Right atrium auricular region (tissue), 2 donors: ENCODE data around the gene CNTFR. TPM values are rescaled to one million over a fixed set of nuclear protein-coding genes. Genes with fewer than 3 reads are reported as not detected.
"Not testable (repeated sequence)": the region's sequence is repeated elsewhere in the genome, so short reads cannot be mapped to it uniquely, and the experiment has no call there.

Experiments
- DNase-seq: peaks from one replicate; pipeline ENCODE4 v3.0.0-alpha.2; 2019; ENCODE audit warnings: low spot score
- H3K27ac ChIP-seq, 2 donors: fragments of 200-600 bp; sonication (generic); 1 replicate in 1 of 2; 2 replicates in 1 of 2; pipeline ENCODE4 v1.5.1; 2016 to 2019
- H3K27me3 ChIP-seq, 2 donors: fragments of 200-600 bp; sonication (generic); one replicate each; pipeline versions ENCODE4 v1.5.1 to v1.6.0; 2017 to 2019
- H3K36me3 ChIP-seq: fragments of 200-600 bp; sonication (generic); one replicate; pipeline ENCODE4 v1.5.1; 2016
- H3K4me1 ChIP-seq, 2 donors: fragments of 200-600 bp; sonication (generic); one replicate each; pipeline versions ENCODE4 v1.5.1 to v1.6.0; 2017 to 2019
- H3K4me3 ChIP-seq, 2 donors: fragments of 200-600 bp; sonication (generic); 1 replicate in 1 of 2; 2 replicates in 1 of 2; pipeline ENCODE4 v1.5.1; 2017 to 2019; ENCODE audit warnings: mild to moderate bottlenecking in 1 of 2, moderate library complexity in 1 of 2
- H3K9me3 ChIP-seq, 2 donors: fragments of 200-600 bp; sonication (generic); one replicate each; pipeline ENCODE4 v1.5.1; 2019
- total RNA-seq, 2 donors: library from RNA; depleted of rRNA; stranded (reverse); fragments of >200 nt; gene quantifications; one replicate each; pipeline ENCODE4 v1.1.0, GENCODE V29; 2016
- TF ChIP-seq, protein P1 (sequence below), 2 donors: fragments of 200-600 bp; sonication (generic); IDR thresholded peaks; one replicate each; pipeline ENCODE4 v1.5.1; 2019; ENCODE audit warnings: antibody characterized with exemption in 2 of 2

Gene CNTFR
- total RNA-seq, 2 donors from 2014 or later = 6.6 to 23.3 TPM

DNA sequence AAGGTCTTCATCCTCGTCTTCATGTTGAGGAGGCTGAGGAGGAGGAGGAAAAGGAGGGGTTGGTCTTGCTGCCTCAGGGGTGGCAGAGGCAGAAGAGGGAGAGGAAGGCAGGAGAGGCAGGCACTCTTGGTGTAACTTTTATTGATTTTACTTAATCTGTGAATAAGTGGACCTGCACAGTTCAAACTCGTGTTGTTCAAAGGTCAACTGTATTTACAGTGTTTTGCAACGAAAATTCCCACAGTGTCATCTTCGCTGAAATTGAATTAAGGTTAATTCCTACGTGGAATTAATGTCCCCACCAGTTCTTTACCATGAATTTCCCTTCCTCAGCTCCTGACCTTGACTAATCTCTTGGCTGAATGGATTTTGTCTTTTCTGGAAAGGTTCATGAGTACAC is 45.5 kb downstream of the CNTFR start:
- Histone ChIP-seq H3K27ac (no peak overlapping the region), H3K27me3 (no peaks in the 10 kb centered on the region), H3K4me3 (no peak overlapping the region), H3K9me3 (no peaks in the 10 kb centered on the region), H3K36me3 (no peaks in the 10 kb centered on the region), H3K4me1 (no peaks in the 10 kb centered on the region)
- no peak for DNase-seq
- TF ChIP-seq, protein P1, sequence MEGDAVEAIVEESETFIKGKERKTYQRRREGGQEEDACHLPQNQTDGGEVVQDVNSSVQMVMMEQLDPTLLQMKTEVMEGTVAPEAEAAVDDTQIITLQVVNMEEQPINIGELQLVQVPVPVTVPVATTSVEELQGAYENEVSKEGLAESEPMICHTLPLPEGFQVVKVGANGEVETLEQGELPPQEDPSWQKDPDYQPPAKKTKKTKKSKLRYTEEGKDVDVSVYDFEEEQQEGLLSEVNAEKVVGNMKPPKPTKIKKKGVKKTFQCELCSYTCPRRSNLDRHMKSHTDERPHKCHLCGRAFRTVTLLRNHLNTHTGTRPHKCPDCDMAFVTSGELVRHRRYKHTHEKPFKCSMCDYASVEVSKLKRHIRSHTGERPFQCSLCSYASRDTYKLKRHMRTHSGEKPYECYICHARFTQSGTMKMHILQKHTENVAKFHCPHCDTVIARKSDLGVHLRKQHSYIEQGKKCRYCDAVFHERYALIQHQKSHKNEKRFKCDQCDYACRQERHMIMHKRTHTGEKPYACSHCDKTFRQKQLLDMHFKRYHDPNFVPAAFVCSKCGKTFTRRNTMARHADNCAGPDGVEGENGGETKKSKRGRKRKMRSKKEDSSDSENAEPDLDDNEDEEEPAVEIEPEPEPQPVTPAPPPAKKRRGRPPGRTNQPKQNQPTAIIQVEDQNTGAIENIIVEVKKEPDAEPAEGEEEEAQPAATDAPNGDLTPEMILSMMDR (IDR thresholded peaks at IDR 0.05) = no peak

DNA sequence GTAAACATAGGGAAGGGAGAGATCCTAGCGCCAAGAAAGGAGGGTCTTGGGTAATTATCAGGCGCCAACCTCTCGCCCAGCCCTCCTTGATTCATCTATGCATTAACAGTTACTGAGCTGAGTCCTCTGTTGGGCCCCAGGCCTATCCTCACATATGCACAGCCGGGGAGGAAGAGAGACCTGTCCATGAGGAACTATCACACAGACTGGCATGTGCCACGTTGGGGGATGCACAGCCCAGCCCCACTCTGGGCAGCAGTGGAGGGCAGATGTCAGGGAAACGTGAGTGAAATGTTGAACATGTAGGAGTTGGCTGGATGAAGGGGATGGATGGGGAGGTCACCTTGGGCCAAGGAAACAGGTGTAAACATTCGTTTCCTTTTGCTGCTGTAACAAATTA is 48.0 kb downstream of the CNTFR start:
- H3K36me3 ChIP-seq = no peaks in the 10 kb centered on the region
- no peaks in the 10 kb centered on the region for H3K4me1 ChIP-seq
- H3K27ac ChIP-seq = no peak overlapping the region
- H3K4me3 ChIP-seq = no peak overlapping the region
- TF ChIP-seq, protein P1 (IDR thresholded peaks at IDR 0.05) = no peak
- no peaks in the 10 kb centered on the region for H3K27me3 ChIP-seq
- peak; percentile 38 for DNase-seq
- H3K9me3 ChIP-seq = no peaks in the 10 kb centered on the region

DNA sequence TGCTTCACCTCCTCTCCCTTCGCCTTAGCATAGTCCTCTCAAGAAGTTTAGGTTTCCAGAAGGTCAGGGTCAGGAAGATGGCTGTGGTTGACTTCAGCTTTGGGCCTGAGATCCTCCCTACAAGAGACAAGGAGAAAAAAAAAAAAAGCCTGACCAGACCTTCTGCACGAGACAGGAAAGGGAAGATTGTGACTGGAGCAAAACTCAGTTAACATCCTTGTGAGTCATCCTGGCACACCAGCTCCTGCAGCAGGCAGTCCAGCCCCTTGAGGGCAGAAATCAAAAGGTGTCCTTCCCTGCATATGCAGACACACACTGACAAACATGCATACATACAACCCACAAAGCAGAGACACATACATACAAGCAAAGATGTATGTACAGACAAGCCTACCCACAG is 48.7 kb downstream of the CNTFR start:
- H3K4me3 ChIP-seq = no peak overlapping the region
- DNase-seq = peak; percentile 30
- no peak overlapping the region for H3K27ac ChIP-seq
- no peaks in the 10 kb centered on the region for H3K9me3 ChIP-seq
- no peaks in the 10 kb centered on the region for H3K4me1 ChIP-seq
- no peaks in the 10 kb centered on the region for H3K27me3 ChIP-seq
- H3K36me3 ChIP-seq = no peaks in the 10 kb centered on the region
- TF ChIP-seq, protein P1 (IDR thresholded peaks at IDR 0.05) = no peak

DNA sequence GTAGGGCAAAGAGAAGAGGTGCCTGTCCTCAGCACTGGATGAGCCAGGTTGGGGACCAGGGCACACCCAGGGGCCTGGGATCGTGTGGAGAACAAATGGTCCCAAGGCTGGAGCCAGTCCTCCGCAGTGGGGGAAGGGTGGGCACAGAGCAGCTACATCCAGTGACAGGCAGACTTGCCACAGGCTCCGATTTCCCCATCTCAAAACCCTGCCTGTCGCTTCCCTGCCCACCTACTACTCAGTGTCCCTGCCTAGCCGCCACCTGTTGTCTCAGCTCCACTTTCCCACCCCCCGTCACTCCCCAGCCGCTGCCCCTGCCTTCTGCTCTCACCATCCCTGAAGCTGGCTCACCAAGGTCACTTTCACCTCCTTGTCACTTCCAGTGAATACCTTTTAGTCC is 52.8 kb downstream of the CNTFR start:
- peak; percentile 44 for DNase-seq

DNA sequence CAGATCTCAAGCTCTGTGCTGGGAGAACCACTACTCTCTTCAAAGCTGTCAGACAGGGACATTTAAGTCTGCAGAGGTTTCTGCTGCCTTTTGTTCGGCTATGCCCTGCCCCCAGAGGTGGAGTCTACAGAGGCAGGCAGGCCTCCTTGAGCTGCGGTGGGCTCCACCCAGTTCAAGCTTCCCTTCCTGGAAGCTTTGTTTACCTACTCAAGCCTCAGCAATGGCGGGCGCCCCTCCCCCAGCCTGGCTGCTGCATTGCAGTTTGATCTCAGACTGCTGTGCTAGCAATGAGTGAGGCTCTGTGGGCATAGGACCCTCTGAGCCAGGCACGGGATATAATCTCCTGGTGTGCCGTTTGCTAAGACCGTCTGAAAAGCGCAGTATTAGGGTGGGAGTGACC is 57.5 kb downstream of the CNTFR start:
- H3K36me3 ChIP-seq, H3K27ac ChIP-seq, H3K4me1 ChIP-seq, H3K27me3 ChIP-seq, H3K9me3 ChIP-seq, H3K4me3 ChIP-seq: not testable (repeated sequence)
- peak; percentile 9 for DNase-seq

More for the DNA sequence above, 52.8 kb downstream of the CNTFR start:
- Histone ChIP-seq H3K9me3 (no peaks in the 10 kb centered on the region), H3K36me3 (no peaks in the 10 kb centered on the region), H3K4me1 (no peaks in the 10 kb centered on the region), H3K27me3 (no peaks in the 10 kb centered on the region), H3K4me3 (no peak overlapping the region), H3K27ac (no peak overlapping the region)
- TF ChIP-seq, protein P1 (IDR thresholded peaks at IDR 0.05) = no peak

DNA sequence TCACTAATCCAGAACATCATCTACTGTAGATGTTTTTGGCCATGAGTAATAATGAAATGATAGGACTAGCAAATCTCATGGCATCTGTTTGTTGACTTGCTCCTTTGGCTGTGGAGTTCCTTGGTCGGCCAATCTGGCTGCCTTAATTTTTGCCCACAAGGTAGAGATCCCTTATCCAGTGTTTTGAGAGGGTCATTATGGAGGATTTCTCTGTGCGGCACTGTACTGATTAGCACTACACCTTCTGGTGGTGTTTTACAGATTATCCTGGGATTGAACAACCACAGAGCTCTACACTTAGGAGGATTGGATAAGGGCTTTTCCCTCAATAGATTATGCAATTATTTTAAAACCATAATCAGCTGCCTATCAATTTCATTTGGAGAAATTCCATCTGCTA is 63.5 kb downstream of the CNTFR start:
- H3K36me3 ChIP-seq = no peaks in the 10 kb centered on the region
- peaks cover 0 to 10% of the 10 kb centered on the region in 2 donors for H3K4me1 ChIP-seq
- TF ChIP-seq, protein P1 (IDR thresholded peaks at IDR 0.05) = no peak
- H3K27me3 ChIP-seq = no peaks in the 10 kb centered on the region
- DNase-seq = peak; percentile 13
- no peak overlapping the region for H3K4me3 ChIP-seq
- H3K27ac ChIP-seq = no peak overlapping the region
- no peaks in the 10 kb centered on the region for H3K9me3 ChIP-seq
